ENCODE measurements around the gene PDCD11.

GRCh38 chr10:103431902-103432301 is 35.5 kb downstream of the PDCD11 start:
- TF ChIP-seq EZH2phosphoT487 (IDR thresholded peaks at IDR 0.05; ENCODE audit: insufficient read depth, low read depth) (no peak), EZH2 (IDR thresholded peaks at IDR 0.05; ENCODE audit: insufficient read depth, poor library complexity, severe bottlenecking) (no peak)

Data from GM23248 (cell line).